Colonic mucosa (tissue), 4 donors: Measurements from ENCODE around the gene KRT222. TPM values are rescaled to one million over a fixed set of nuclear protein-coding genes. Genes with fewer than 3 reads are reported as not detected.

Source experiments
- DNase-seq: peaks from one replicate; pipeline ENCODE4 v3.0.0-alpha.2; 2020
- H3K27ac ChIP-seq: fragments of 200-600 bp; one replicate; pipeline ENCODE4 v1.8.0; 2021
- H3K27me3 ChIP-seq: fragments of 200-600 bp; one replicate; pipeline ENCODE4 v1.8.0; 2021
- H3K36me3 ChIP-seq: fragments of 200-600 bp; one replicate; pipeline ENCODE4 v1.8.0; 2021
- H3K4me1 ChIP-seq: fragments of 200-600 bp; one replicate; pipeline ENCODE4 v1.8.0; 2021; ENCODE audit warnings: mild to moderate bottlenecking
- H3K4me3 ChIP-seq: fragments of 200-600 bp; one replicate; pipeline ENCODE4 v1.8.0; 2021
- H3K9ac ChIP-seq, 2 donors: one replicate each; pipeline ENCODE4 v1.7.0; 2013; ENCODE audit warnings: control low read depth in 2 of 2, low read depth in 2 of 2, low read length in 2 of 2
- H3K9me3 ChIP-seq: fragments of 200-600 bp; one replicate; pipeline ENCODE4 v1.8.0; 2021
- CTCF ChIP-seq: fragments of 200-600 bp; IDR thresholded peaks from one replicate; pipeline ENCODE4 v1.8.0; 2022; ENCODE audit warnings: antibody characterized with exemption, mild to moderate bottlenecking
- intact Hi-C: fragments of 100-400 bp; cut with DNase I; formaldehyde crosslinking; loops from one replicate; pipeline ENCODE4 v1.14.1; 2022
- total RNA-seq, 2 donors: library from RNA; stranded (reverse); fragmentation: NEBNext Ultra II Directional in 1 of 2; extraction: Animal tissue kit (Norgen Biotek cat#: 25700) in 1 of 2; gene quantifications; one replicate each; pipeline ENCODE4 v1.2.1, GENCODE V29; 2021
- donor health status: healthy.
- donor health status: DM: no; HTN: no; CAD: no.
- donor health status: DM: no; HTN: no; CAD: no.

KRT222 gene
- total RNA-seq, 2 donors from 2014 or later, result 0.69 TPM; not detected in 1

GRCh38 chr17:40702271-40702670 lies 37.3 kb upstream of the KRT222 start:
- Histone ChIP-seq H3K9ac (no peak overlapping the region), H3K27me3 (no peaks in the 10 kb centered on the region), H3K4me1 (no peaks in the 10 kb centered on the region), H3K36me3 (no peaks in the 10 kb centered on the region), H3K27ac (no peak overlapping the region), H3K4me3 (no peak overlapping the region), H3K9me3 (no peaks in the 10 kb centered on the region)
- intact Hi-C loops, result no loop called here
- no peak for DNase-seq
- TF ChIP-seq CTCF, result no peak

GRCh38 chr17:40699853-40700252 lies 34.9 kb upstream of the KRT222 start:
- TF ChIP-seq CTCF, result no peak
- no peak overlapping the region for H3K27ac ChIP-seq
- H3K9ac ChIP-seq, result no peak overlapping the region
- H3K36me3 ChIP-seq, result no peaks in the 10 kb centered on the region
- no peak overlapping the region for H3K4me3 ChIP-seq
- intact Hi-C loops, result no loop called here
- no peaks in the 10 kb centered on the region for H3K4me1 ChIP-seq
- DNase-seq, result no peak
- no peaks in the 10 kb centered on the region for H3K27me3 ChIP-seq
- H3K9me3 ChIP-seq, result no peaks in the 10 kb centered on the region

GRCh38 chr17:40699371-40699770 lies 34.4 kb upstream of the KRT222 start:
- no peak for DNase-seq
- no peak for TF ChIP-seq CTCF
- Histone ChIP-seq H3K4me1 (no peaks in the 10 kb centered on the region), H3K4me3 (no peak overlapping the region), H3K27ac (no peak overlapping the region), H3K27me3 (no peaks in the 10 kb centered on the region), H3K36me3 (no peaks in the 10 kb centered on the region), H3K9ac (no peak overlapping the region), H3K9me3 (no peaks in the 10 kb centered on the region)
- intact Hi-C loops, result no loop called here

GRCh38 chr17:40697297-40697696 lies 32.3 kb upstream of the KRT222 start:
- no peak overlapping the region for H3K4me3 ChIP-seq
- intact Hi-C loops, result no loop called here
- H3K27ac ChIP-seq, result no peak overlapping the region
- no peaks in the 10 kb centered on the region for H3K27me3 ChIP-seq
- no peaks in the 10 kb centered on the region for H3K36me3 ChIP-seq
- DNase-seq, result no peak
- no peak for TF ChIP-seq CTCF
- H3K9me3 ChIP-seq, result no peaks in the 10 kb centered on the region
- no peaks in the 10 kb centered on the region for H3K4me1 ChIP-seq
- H3K9ac ChIP-seq, result no peak overlapping the region

- no peaks in the 10 kb centered on the region for H3K27me3 ChIP-seq
- H3K4me1 ChIP-seq, result no peaks in the 10 kb centered on the region
- intact Hi-C loops, result no loop called here
- no peak overlapping the region for H3K27ac ChIP-seq
- no peaks in the 10 kb centered on the region for H3K9me3 ChIP-seq
- H3K9ac ChIP-seq, result no peak overlapping the region
- no peak overlapping the region for H3K4me3 ChIP-seq
- no peak for TF ChIP-seq CTCF
- no peaks in the 10 kb centered on the region for H3K36me3 ChIP-seq
- DNase-seq, result no peak
These were observed 31.7 kb upstream of the KRT222 start for GRCh38 chr17:40696651-40697072.
